Measurements from ENCODE around the gene SPECC1.

DNA sequence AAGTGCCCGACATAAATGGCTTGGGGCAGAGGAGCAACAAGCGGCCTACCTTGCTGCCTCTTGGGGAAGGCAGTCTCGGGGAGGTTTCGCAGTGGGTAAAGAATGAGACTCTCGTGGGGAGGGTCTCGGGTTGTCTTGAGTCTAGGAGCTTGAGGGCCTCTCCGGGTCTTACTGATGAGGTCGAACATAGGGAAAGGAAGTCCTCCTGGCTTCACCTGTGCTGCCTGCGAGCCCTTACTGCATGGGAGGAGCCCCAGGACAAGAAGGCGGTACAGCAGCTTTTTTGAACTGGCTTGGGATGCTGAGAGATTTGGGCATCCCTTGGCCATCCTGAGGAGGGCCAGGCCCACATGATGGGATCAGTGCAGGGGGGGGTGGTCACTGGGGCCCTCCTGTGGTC lies 71.4 kb downstream of the SPECC1 start:
- TF ChIP-seq, protein P1, sequence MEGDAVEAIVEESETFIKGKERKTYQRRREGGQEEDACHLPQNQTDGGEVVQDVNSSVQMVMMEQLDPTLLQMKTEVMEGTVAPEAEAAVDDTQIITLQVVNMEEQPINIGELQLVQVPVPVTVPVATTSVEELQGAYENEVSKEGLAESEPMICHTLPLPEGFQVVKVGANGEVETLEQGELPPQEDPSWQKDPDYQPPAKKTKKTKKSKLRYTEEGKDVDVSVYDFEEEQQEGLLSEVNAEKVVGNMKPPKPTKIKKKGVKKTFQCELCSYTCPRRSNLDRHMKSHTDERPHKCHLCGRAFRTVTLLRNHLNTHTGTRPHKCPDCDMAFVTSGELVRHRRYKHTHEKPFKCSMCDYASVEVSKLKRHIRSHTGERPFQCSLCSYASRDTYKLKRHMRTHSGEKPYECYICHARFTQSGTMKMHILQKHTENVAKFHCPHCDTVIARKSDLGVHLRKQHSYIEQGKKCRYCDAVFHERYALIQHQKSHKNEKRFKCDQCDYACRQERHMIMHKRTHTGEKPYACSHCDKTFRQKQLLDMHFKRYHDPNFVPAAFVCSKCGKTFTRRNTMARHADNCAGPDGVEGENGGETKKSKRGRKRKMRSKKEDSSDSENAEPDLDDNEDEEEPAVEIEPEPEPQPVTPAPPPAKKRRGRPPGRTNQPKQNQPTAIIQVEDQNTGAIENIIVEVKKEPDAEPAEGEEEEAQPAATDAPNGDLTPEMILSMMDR (conservative IDR thresholded peaks at IDR 0.05 in 1 of 2, IDR thresholded peaks at IDR 0.05 in 1 of 2; ENCODE audit: low read depth in 1 of 2, low read length in 2 of 2): no peak
- no peak for TF ChIP-seq EZH2 (IDR thresholded peaks at IDR 0.05; ENCODE audit: low read length, missing control alignments)

Data from fibroblast of lung (primary cell).